Calu3 (cell line): ENCODE measurements around the gene TYR. TPM values are rescaled to one million over a fixed set of nuclear protein-coding genes. Genes with fewer than 3 reads are reported as not detected.

Experiments
- BruUV-seq: library from RNA; stranded (reverse); fragments of 400-500 nt; replicated peaks from 2 replicates; lab custom pipeline; 2021; lab: Mats Ljungman, UMichigan
- CTCF ChIA-PET: fragments of 300-600 bp; sonication (Branson Sonifier 250); formaldehyde crosslinking; loops from one replicate; lab custom pipeline; 2022; ENCODE audit warnings: antibody characterized with exemption; lab: Charles Lee
- DNase-seq: peaks from one replicate; pipeline ENCODE4 v3.0.0; 2022
- H3K27ac Mint-ChIP-seq: one replicate; pipeline ENCODE4 v1.8.0; 2022; ENCODE audit warnings: mixed read lengths; ENCODE audit not compliant: unreplicated experiment
- H3K27me3 Mint-ChIP-seq: one replicate; pipeline ENCODE4 v1.8.0; 2022; ENCODE audit warnings: mixed read lengths; ENCODE audit not compliant: unreplicated experiment
- H3K36me3 Mint-ChIP-seq: one replicate; pipeline ENCODE4 v1.8.0; 2022; ENCODE audit warnings: mild to moderate bottlenecking, moderate library complexity, mixed read lengths; ENCODE audit not compliant: insufficient read depth, unreplicated experiment
- H3K4me1 Mint-ChIP-seq: one replicate; pipeline ENCODE4 v1.8.0; 2022; ENCODE audit warnings: mild to moderate bottlenecking, low read depth, mixed read lengths; ENCODE audit not compliant: unreplicated experiment
- H3K4me3 Mint-ChIP-seq: one replicate; pipeline ENCODE4 v1.8.0; 2022; ENCODE audit warnings: mild to moderate bottlenecking, low read depth, moderate library complexity, mixed read lengths; ENCODE audit not compliant: unreplicated experiment
- H3K9me3 Mint-ChIP-seq: one replicate; pipeline ENCODE4 v1.8.0; 2022; ENCODE audit warnings: low read depth, mixed read lengths; ENCODE audit not compliant: unreplicated experiment
- CTCF ChIP-seq: fragments of 200-600 bp; IDR thresholded peaks from one replicate; pipeline ENCODE4 v1.8.0; 2022; ENCODE audit warnings: antibody characterized with exemption; ENCODE audit not compliant: unreplicated experiment
- intact Hi-C: fragments of 100-400 bp; cut with micrococcal nuclease; formaldehyde crosslinking; loops from one replicate; pipeline ENCODE4 v1.10.0; 2022; ENCODE audit not compliant: unreplicated experiment
- total RNA-seq: library from RNA; stranded (reverse); gene quantifications from 2 replicates; pipeline ENCODE4 v1.2.3, GENCODE V29; 2022

The TYR gene
- total RNA-seq, 1 experiment from 2014 or later: not detected

GRCh38 chr11:89161949-89162348 lies 15.7 kb upstream of the TYR start:
- intact Hi-C loops: no loop called here
- no peak for DNase-seq
- Mint-ChIP-seq H3K4me1 (no peaks in the 10 kb centered on the region), H3K36me3 (no peaks in the 10 kb centered on the region), H3K9me3 (no peaks in the 10 kb centered on the region), H3K27ac (no peak overlapping the region), H3K4me3 (no peak overlapping the region), H3K27me3 (no peaks in the 10 kb centered on the region)
- CTCF ChIA-PET: interaction anchor here (0.6 kb wide), 1 partner anchor 66 kb away, joined by 3 read pairs; no protein-coding TSS in a partner anchor
- no TSS peak for BruUV-seq
- TF ChIP-seq CTCF: no peak

- TF ChIP-seq CTCF: no peak
- Mint-ChIP-seq H3K4me1 (no peaks in the 10 kb centered on the region), H3K4me3 (no peak overlapping the region), H3K9me3 (no peaks in the 10 kb centered on the region), H3K36me3 (no peaks in the 10 kb centered on the region), H3K27ac (no peak overlapping the region), H3K27me3 (no peaks in the 10 kb centered on the region)
- DNase-seq: no peak
- intact Hi-C loops: no loop called here
- no TSS peak for BruUV-seq
- CTCF ChIA-PET: no interaction called here
These were observed 14.0 kb upstream of the TYR start for GRCh38 chr11:89163686-89164085.

GRCh38 chr11:89168396-89168795 lies 9.3 kb upstream of the TYR start:
- H3K4me3 Mint-ChIP-seq: no peak overlapping the region
- no peak overlapping the region for H3K27ac Mint-ChIP-seq
- no peaks in the 10 kb centered on the region for H3K27me3 Mint-ChIP-seq
- H3K9me3 Mint-ChIP-seq: no peaks in the 10 kb centered on the region
- CTCF ChIA-PET: no interaction called here
- no peaks in the 10 kb centered on the region for H3K4me1 Mint-ChIP-seq
- no peaks in the 10 kb centered on the region for H3K36me3 Mint-ChIP-seq
- no peak for DNase-seq
- TF ChIP-seq CTCF: no peak
- no TSS peak for BruUV-seq
- intact Hi-C loops: no loop called here

- DNase-seq: no peak
- H3K36me3 Mint-ChIP-seq: no peaks in the 10 kb centered on the region
- no peak for TF ChIP-seq CTCF
- no TSS peak for BruUV-seq
- no peak overlapping the region for H3K27ac Mint-ChIP-seq
- no peaks in the 10 kb centered on the region for H3K4me1 Mint-ChIP-seq
- H3K4me3 Mint-ChIP-seq: no peak overlapping the region
- CTCF ChIA-PET: no interaction called here
- no peaks in the 10 kb centered on the region for H3K27me3 Mint-ChIP-seq
- intact Hi-C loops: no loop called here
- no peaks in the 10 kb centered on the region for H3K9me3 Mint-ChIP-seq
These were observed 1.9 kb upstream of the TYR start for GRCh38 chr11:89175796-89176195.
